Nephron (organoid): ENCODE measurements around the gene CEP68.
A peak's percentile ranks its signal among the peaks of the same experiment; 100 is the strongest.

Experiments used
- H3K27ac Mint-ChIP-seq, 3 experiments: 2 replicates each; pipeline ENCODE4 v1.8.0; 2020; ENCODE audit warnings: mixed read lengths in 3 of 3, mild to moderate bottlenecking in 2 of 3, moderate library complexity in 1 of 3
- H3K27me3 Mint-ChIP-seq: 2 replicates; pipeline ENCODE4 v1.8.0; 2021; ENCODE audit warnings: low read depth, mild to moderate bottlenecking, moderate library complexity, mixed read lengths
- H3K36me3 Mint-ChIP-seq: 2 replicates; pipeline ENCODE4 v1.8.0; 2020; ENCODE audit warnings: low read depth, mixed read lengths
- H3K4me1 Mint-ChIP-seq: 2 replicates; pipeline ENCODE4 v1.8.0; 2020; ENCODE audit warnings: mixed read lengths
- H3K4me3 Mint-ChIP-seq, 3 experiments: 2 replicates each; pipeline ENCODE4 v1.8.0; 2020; ENCODE audit warnings: mild to moderate bottlenecking in 3 of 3, mixed read lengths in 3 of 3, moderate library complexity in 2 of 3
- H3K9me3 Mint-ChIP-seq: 2 replicates; pipeline ENCODE4 v1.8.0; 2020; ENCODE audit warnings: mixed read lengths
- TF ChIP-seq, protein P1 (sequence below), 3 experiments: fragments of 200-600 bp; sonication (generic); IDR thresholded peaks; one replicate each; pipeline ENCODE4 v1.5.0; 2021; ENCODE audit warnings: antibody characterized with exemption in 3 of 3; ENCODE audit not compliant: unreplicated experiment in 3 of 3

Gene CEP68

DNA sequence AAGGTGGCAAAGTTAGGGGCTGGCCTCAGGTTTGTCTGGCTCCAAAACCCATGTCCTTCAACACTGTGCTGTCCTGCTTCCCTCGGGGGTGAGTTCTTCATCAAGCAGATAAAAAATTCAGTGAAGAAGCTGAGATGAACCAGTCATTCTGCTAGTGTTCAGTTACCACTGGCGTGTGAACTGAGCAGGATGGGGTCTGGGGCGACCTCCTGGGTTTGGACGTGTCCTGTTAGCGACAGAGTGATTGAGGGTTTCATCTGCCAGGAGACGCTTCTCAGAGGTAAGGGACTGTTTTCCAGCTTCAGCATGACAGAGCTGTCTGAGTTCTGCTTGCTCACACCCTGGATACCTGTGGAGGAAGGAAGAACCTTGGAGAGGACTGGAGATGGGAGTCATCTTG, 14.6 kb downstream of the CEP68 start:
- H3K4me3 Mint-ChIP-seq, result no peak overlapping the region
- H3K9me3 Mint-ChIP-seq, result no peaks in the 10 kb centered on the region
- H3K27me3 Mint-ChIP-seq, result no peaks in the 10 kb centered on the region
- TF ChIP-seq, protein P1, sequence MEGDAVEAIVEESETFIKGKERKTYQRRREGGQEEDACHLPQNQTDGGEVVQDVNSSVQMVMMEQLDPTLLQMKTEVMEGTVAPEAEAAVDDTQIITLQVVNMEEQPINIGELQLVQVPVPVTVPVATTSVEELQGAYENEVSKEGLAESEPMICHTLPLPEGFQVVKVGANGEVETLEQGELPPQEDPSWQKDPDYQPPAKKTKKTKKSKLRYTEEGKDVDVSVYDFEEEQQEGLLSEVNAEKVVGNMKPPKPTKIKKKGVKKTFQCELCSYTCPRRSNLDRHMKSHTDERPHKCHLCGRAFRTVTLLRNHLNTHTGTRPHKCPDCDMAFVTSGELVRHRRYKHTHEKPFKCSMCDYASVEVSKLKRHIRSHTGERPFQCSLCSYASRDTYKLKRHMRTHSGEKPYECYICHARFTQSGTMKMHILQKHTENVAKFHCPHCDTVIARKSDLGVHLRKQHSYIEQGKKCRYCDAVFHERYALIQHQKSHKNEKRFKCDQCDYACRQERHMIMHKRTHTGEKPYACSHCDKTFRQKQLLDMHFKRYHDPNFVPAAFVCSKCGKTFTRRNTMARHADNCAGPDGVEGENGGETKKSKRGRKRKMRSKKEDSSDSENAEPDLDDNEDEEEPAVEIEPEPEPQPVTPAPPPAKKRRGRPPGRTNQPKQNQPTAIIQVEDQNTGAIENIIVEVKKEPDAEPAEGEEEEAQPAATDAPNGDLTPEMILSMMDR (IDR thresholded peaks at IDR 0.05; ENCODE audit: unreplicated experiment in 3 of 3), result no peak
- H3K4me1 Mint-ChIP-seq, result peaks cover 14% of the 10 kb centered on the region
- peaks cover 41% of the 10 kb centered on the region for H3K36me3 Mint-ChIP-seq
- H3K27ac Mint-ChIP-seq, result peak overlapping the region in 1 of 3 experiments; percentile 2

DNA sequence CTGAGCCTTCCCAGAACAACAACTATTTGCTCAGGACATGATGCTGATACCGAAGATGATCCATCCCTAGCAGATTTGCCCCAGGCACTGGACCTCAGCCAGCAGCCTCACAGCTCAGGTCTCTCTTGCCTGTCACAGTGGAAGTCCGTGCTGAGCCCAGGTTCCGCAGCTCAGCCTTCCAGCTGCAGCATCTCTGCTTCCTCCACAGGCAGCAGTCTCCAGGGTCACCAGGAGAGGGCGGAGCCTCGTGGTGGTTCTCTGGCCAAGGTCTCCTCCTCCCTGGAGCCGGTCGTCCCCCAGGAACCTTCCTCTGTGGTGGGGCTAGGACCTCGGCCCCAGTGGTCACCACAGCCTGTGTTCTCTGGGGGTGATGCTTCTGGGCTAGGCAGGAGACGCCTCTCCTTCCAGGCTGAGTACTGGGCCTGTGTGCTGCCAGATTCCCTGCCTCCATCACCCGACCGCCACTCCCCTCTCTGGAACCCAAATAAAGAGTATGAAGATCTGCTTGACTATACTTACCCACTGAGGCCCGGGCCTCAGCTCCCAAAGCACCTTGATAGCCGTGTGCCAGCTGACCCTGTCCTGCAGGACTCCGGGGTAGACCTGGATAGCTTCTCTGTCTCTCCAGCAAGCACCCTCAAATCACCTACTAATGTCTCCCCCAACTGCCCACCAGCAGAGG, 15.4 kb downstream of the CEP68 start:
- Mint-ChIP-seq H3K9me3 (no peaks in the 10 kb centered on the region), H3K4me1 (peaks cover 20% of the 10 kb centered on the region), H3K27ac (no peak overlapping the region), H3K27me3 (no peaks in the 10 kb centered on the region), H3K4me3 (no peak overlapping the region), H3K36me3 (peaks cover 48% of the 10 kb centered on the region)
- TF ChIP-seq, protein P1 (IDR thresholded peaks at IDR 0.05; ENCODE audit: unreplicated experiment in 3 of 3), result no peak

DNA sequence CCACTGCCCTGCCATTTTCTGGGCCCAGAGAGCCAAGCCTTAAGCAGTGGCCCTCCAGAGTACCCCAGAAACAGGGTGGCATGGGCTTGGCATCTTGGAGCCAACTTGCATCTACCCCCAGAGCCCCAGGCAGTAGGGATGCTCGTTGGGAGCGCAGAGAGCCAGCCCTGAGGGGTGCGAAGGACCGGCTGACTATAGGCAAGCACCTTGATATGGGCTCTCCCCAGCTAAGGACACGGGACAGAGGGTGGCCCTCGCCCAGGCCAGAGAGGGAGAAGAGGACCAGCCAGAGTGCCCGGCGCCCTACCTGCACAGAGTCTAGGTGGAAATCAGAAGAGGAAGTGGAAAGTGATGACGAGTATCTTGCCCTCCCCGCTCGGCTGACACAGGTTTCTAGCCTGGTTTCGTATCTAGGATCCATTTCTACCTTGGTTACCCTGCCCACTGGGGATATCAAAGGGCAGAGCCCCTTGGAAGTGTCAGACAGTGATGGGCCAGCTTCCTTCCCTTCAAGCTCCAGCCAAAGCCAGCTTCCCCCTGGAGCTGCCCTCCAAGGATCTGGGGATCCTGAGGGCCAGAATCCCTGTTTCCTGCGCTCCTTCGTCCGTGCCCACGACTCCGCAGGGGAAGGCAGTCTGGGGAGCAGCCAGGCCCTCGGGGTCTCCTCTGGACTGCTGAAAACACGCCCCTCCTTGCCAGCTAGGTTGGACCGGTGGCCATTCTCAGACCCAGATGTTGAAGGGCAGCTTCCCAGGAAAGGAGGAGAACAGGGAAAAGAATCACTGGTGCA, 16.2 kb downstream of the CEP68 start:
- H3K27ac Mint-ChIP-seq, result no peak overlapping the region
- H3K36me3 Mint-ChIP-seq, result peaks cover 52% of the 10 kb centered on the region
- no peak overlapping the region for H3K4me3 Mint-ChIP-seq
- TF ChIP-seq, protein P1 (IDR thresholded peaks at IDR 0.05; ENCODE audit: unreplicated experiment in 3 of 3), result no peak
- peaks cover 19% of the 10 kb centered on the region for H3K4me1 Mint-ChIP-seq
- no peaks in the 10 kb centered on the region for H3K27me3 Mint-ChIP-seq
- H3K9me3 Mint-ChIP-seq, result no peaks in the 10 kb centered on the region

DNA sequence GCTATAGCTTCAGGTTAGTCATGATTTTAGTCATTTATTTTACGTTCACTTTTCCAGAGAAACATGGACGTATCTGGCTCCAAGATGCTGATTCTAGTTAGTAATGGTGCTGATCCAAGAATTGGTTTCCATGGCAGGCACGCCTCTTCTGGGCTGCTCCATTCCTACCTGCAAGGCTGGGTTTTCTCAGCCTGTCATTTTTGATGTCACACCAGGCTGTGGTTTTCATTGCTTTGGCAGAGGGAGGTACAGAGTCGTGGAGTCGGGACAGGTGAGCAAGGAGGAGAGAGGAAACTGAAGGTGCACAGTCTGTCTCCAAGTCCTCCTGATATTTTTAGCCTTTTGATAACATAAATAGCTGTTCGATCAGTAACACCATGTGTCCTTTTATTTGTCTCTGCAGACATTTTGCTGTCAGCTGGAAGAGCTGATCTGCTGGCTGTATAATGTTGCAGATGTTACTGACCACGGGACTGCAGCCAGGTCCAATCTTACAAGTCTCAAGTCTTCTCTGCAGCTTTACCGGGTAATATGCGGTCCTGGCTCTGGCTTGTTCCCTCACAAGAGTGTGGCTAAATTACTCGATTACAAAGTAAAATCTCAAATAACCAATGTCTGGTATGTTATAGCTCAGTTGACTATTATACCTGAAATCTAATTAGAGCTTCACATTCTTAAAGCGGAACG, 17.8 kb downstream of the CEP68 start:
- H3K4me3 Mint-ChIP-seq, result no peak overlapping the region
- H3K4me1 Mint-ChIP-seq, result peaks cover 11% of the 10 kb centered on the region
- H3K27me3 Mint-ChIP-seq, result no peaks in the 10 kb centered on the region
- H3K27ac Mint-ChIP-seq, result no peak overlapping the region
- H3K9me3 Mint-ChIP-seq, result no peaks in the 10 kb centered on the region
- peaks cover 67% of the 10 kb centered on the region for H3K36me3 Mint-ChIP-seq
- TF ChIP-seq, protein P1 (IDR thresholded peaks at IDR 0.05; ENCODE audit: unreplicated experiment in 3 of 3), result no peak

DNA sequence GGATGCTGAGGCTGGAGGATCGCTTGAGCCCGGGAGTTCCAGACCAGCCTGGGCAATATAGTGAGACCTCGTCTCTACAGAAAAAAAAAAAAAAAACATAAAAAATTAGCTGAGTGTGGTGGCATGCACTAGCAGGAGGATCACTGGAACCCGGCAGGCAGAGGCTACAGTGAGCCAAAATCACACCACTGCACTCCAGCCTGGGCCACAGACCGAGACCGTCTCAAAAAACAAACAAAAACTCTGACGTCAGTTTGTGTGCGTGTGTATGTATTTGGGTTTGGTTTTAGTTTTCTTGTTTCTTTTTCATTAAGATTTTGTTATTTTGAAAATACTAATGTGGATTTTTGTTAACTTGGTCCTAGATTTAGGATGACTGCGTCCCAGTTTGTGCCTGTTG, 19.0 kb downstream of the CEP68 start:
- Mint-ChIP-seq H3K27me3 (no peaks in the 10 kb centered on the region), H3K27ac (peak overlapping the region in 1 of 3 experiments; percentile 89), H3K36me3 (peaks cover 74% of the 10 kb centered on the region), H3K4me3 (no peak overlapping the region), H3K9me3 (no peaks in the 10 kb centered on the region), H3K4me1 (peaks cover 11% of the 10 kb centered on the region)
- TF ChIP-seq, protein P1 (IDR thresholded peaks at IDR 0.05; ENCODE audit: unreplicated experiment in 3 of 3), result no peak
